ENCODE data around the gene PPP2R5E. TPM values are rescaled to one million over a fixed set of nuclear protein-coding genes. Genes with fewer than 3 reads are reported as not detected.

The PPP2R5E gene
- total and polyA plus RNA-seq, 2 of the 8 experiments (the other 6 are each of a cell fraction or from before 2014, with no cell fraction given), result 6.8 to 64.6 TPM

GRCh38 chr14:63392236-63392635 lies 150.9 kb downstream of the PPP2R5E start (continued):
- TF ChIP-seq USF2 (IDR thresholded peaks at IDR 0.05; ENCODE audit: low read length) (no peak), SUZ12 (IDR thresholded peaks at IDR 0.05; ENCODE audit: low read length) (no peak), POLR2A (IDR thresholded peaks at IDR 0.05; ENCODE audit: control extremely low read depth in 1 of 2, low read depth in 2 of 2, low read length in 2 of 2) (no peak)

Data from H1 (cell line).